GM21367 (cell line): ENCODE measurements around the gene COMMD9.

Experiments
- ATAC-seq: cut with Tn5 transposase; IDR thresholded peaks from one replicate; pipeline ENCODE4 v1.9.1; 2021; ENCODE audit not compliant: unreplicated experiment

Gene COMMD9

DNA sequence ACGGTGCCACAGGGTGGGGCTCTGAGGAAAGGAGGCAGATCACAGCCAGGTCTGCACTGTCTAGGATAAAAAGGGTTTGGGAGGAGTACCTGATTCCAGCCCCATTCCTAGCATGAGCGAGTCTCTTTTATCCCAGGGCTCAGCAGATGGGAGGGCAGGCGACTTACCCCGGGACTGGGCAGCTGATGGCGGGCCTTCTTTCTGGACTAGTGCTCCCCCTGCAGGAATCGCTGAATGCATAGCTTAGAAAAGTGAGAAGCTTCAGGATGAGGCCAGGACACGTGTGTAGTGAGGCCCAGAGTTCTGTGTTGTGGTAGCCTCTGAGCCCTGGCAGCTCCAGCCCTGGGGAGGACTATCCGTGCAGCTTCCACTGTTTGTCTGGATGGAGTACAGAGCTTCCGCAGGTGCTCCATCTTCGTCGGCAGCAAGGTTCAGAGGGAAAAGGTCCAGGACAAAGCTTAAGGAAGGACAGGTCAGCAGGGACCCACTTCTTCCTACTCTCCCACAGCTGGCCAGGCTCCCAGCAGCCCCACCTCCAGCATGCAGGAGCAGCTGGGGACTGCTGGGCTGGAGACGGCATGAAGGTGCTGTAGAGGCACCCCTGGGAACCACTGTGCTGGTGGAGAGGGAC lies 30.4 kb downstream of the COMMD9 start:
- no peak for ATAC-seq

GRCh38 chr11:36257351-36257750 lies 31.9 kb downstream of the COMMD9 start:
- ATAC-seq = no peak

- ATAC-seq = no peak
These were observed 34.5 kb downstream of the COMMD9 start for GRCh38 chr11:36254713-36255112.

DNA sequence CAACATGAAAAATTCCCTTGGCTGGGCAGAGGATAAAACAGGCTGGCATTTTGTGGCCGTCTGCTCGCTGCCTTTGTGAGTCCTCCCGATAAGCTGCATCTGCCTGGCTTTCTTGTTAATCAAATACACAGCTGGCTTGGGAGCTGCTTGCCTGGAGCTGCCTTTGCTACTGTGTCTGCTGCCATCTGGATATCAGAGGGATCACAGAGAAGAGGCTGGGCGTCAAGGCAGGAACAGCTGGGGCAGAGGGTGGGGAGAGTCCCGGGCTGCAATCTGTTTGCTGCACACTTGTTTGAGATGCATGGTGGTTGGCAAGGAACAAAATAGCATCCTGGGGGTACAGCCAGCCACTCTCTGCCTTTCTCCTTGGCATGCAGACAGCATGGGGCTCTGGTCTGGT lies 36.0 kb downstream of the COMMD9 start:
- no peak for ATAC-seq

DNA sequence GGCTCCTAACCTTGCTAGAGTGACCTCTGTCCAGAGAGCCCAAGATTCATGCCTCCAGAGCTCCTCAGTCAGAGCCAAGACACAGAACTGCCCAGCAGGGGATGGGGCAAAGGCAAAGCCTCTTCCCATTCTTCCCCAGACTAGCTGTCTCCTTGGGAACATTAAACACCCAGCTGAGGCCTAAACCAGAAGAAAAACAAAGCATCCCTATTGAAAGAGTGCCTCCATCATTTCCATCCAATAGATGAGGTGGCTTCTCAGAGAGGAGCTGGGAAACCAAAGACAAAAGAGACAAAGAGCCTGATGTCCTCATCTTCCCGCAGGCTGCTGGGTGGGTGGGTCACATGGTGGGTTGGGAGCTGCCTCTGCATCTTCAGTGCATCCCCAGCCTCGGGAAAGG lies 37.4 kb downstream of the COMMD9 start:
- ATAC-seq = no peak

DNA sequence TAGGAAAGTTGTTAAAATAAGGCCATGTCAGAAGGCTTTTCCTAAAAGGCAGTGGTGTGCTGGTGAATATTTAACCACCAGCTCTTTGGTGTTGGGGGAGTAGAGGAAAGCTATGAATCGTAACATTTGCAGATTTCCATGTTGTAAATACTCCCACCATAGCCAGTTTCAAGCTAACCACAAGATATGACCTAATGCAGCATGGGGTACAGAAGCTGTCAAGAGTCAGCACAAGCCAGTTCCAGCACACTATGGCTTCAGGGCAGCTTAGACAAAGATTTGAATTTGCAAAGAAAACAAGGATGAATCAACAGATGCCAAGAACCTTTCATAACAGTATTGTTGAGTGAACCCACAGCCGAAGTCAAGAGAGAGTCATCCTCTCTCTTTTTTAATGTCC lies 40.0 kb downstream of the COMMD9 start:
- no peak for ATAC-seq

GRCh38 chr11:36248436-36248835 lies 40.8 kb downstream of the COMMD9 start:
- no peak for ATAC-seq

- ATAC-seq = no peak
These were observed 41.7 kb downstream of the COMMD9 start for GRCh38 chr11:36247493-36247892.

DNA sequence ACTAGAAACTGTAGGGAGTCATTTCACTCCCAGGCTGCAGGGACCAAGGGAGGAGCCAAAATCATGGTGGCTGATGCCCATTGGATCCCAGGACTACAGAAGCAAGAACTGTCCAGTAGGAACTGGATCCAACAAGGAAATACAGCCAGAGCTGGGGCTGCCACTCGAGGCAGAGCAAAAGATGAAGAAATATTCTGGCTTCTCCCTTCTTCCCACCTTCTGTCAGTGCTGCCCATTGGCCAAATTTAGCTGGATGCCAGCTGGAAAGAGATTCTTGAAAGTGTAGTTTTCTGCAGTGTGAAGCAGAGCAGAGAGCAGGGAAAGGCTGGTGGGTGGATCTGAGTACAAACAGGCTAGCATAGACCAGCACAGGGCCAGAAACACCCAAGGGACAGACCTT lies 45.6 kb downstream of the COMMD9 start:
- no peak for ATAC-seq

DNA sequence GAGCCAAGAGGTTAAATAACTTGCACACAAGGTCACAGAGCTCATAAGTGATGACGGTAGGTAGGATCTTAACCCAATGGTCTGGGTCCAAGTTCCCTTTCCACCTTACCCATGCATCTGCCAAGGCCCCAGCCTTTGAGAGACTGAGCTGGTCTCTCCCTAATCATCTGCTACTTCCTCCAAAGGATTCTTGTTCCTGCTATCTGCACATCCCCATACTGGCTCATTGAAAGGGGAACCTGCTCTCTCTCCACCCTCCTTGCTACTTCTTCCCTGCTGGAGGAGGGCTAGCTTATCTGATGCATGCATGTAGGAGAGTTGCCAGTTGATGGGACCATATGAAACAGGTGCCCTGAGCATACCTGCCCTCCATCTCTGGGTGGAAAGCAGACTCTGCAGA lies 47.7 kb downstream of the COMMD9 start:
- no peak for ATAC-seq

- no peak for ATAC-seq
These were observed 48.4 kb downstream of the COMMD9 start for GRCh38 chr11:36240801-36241200.

DNA sequence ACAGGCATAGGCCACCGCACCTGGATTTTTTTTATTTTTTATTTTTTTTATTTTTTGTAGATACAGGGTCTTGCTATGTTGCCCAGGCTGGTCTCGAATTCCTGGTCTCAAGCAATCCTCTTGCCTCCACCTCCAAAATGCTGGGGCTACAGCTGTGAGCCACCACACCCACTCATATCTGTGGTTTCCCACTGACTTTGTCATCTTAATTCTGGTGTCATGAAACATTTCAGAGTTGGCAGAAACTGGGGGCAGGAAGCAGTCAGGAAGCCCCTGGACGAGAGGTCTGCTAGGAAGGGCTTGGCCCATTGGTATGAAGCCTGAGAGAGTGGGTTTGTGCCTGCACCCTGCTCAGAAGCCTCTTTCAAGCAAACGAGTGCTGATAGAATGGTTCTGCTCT lies 49.1 kb downstream of the COMMD9 start:
- no peak for ATAC-seq

DNA sequence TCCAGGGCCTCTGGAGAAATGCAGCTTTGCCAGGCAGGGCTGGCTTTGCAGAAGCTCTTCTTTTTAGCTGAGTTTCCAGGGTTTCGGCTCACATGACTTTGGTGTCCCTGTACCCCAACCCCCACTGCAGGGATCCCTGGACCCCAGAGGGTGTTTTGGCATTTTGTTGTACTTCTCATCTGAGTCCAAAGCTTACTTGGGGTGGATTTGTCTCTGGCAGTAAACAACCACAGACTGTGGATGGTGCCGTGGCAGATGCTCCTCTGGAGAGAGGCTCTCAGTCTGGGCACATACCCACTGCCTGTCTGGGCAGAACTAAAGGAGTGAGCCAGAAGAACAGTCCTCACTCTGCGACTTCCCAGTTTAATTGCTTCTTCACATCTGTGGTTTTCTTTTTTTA lies 49.6 kb downstream of the COMMD9 start:
- no peak for ATAC-seq

GRCh38 chr11:36238881-36239280 lies 50.3 kb downstream of the COMMD9 start:
- ATAC-seq = no peak

DNA sequence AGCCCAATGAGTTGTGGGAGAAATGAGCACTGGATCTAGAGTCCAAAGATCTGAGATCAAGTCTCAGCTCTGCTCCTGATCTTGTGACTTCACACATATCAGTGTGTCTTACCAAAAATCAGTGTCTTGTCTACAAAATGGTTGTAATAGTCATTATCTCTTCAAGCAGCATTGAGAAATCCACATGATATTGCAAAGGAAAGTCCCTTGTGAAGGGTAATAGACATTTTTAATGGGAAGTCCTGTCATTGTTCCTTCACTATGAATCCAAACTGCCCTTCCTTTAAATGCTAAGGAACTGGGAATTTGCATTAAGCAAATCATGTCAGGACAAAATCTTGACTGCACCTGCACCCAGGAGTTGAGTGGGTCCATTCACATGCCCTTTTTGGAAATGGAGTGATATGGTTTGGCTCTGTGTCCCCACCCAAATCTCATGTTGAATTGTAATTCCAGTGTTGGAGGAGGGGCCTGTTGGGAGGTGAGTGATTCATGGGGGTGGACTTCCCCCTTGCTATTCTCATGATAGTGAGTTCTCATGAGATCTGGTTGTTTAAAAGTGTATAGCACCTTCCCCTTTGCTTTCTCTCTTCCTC lies 51.1 kb downstream of the COMMD9 start:
- ATAC-seq = no peak

DNA sequence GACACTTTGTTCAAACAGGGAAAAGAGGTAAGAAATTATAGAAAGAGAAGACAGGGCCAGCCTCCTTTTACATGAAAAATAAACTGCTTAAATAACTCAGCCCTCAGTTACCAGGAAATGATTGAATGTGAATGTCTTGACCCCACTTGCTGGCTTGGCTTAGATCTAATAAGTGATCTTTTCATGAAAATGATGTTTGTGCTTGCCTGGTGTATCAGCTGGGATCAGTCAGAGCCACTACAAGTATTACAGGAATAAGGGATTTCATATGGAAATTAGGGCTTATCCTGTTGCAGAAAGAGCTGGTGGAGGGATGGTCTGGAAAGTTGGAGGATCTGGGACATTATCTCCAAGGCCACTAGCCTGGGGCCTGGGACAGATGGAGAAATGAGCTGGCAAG lies 51.8 kb downstream of the COMMD9 start:
- no peak for ATAC-seq

DNA sequence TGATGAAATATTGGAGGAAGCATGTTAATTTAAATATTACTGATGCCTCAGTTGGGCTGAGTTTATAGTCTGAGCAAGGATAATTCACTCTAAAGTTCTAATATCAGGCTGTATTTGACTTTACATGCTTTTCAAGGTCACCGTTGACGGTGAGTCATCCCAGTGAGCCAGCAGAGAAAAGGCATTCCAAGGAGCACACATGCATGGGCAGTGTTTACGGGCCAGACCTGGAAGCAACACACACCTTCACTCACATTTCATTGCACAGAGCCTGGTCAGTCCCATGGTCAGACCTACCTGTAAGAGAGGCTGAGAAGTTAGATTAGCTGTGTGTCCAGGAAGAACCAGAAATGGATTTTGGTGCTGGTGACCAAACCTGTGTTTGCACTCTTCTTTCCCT lies 53.5 kb downstream of the COMMD9 start:
- no peak for ATAC-seq

- no peak for ATAC-seq
These were observed 54.4 kb downstream of the COMMD9 start for GRCh38 chr11:36234825-36235224.

DNA sequence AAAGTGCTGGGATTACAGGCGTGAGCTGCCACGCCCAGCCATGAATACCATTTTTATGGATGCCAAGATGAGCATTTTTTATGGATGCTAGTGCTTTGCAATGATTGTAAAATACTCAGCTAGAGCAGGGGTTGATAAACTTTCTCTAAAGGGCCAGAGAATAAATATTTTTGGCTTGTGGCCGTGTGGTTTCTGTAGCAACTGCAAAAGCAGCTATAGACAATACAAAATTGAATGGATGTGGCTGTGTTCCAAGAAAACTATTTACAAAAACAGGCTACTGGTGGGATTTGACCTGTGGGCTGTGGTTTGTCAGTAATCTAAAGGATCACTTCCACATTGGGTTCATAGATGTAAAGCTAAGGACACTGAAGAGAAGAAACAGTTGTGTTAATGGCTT lies 56.0 kb downstream of the COMMD9 start:
- no peak for ATAC-seq

DNA sequence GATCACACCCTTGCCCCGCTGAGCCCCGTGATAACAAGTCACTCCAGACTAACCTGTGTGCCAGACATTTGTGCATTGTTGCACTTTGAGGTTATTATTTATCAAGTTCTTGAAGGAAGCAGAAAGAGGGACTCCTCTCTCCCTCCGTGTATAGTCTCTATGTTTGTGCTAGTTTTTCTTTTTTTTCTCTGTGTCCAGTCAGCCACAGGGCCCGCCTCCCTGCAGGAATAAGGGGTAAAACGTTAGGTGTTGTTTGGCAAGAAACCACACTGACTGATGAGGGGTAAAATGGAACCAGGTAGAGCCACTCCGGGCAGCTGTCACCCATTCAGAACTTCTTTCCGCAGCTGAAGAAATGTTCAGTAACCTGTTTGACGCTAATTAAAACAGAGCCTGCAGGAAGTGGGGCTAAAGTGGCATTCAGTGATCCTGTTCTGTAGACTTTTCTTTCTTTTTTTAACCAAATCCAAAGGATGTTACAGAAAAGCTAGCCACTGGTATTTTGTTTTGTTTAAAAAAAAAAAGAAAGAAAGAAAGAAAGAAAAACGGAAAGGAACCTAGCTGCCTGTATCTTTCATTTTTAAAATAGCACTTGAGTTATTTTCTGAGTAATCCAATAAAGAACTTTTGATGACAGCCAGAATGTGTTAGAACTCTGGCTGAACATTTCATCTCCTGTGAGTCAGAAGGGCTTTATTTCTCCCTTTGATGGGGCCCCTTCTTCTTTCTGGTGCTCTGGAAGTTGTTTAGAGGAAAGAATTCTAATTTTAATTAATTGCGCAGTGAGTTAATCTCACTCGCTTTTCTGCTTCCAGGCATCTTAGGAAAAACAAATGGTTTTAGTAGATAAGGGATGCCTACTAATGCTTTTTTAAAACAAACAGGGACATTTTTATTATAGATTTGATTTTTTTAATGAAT lies 58.2 kb downstream of the COMMD9 start:
- ATAC-seq = no peak

DNA sequence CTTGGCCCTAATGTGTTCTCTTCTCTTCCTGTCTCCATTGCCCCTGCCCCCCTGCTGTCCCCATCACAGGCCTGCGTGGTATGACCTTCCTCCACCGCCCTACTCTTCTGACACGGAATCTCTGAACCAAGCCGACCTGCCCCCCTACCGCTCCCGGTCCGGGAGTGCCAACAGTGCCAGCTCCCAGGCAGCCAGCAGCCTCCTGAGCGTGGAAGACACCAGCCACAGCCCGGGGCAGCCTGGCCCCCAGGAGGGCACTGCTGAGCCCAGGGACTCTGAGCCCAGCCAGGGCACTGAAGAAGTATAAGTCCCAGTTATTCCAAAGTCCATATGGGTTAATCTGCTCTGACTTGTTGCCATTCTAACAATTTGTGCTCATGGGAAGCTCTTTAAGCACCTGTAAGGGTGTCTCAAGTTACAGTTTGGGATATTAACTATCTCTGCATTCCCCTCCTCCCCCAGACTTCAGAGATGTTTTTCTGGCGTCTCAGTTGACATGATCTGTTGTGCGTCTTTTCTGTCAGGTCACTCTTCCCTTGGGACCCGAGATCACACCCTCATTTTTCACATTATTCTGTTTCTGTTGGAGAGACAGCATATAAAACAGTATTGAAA lies 60.0 kb downstream of the COMMD9 start:
- ATAC-seq = no peak

- ATAC-seq = no peak
These were observed 60.5 kb downstream of the COMMD9 start for GRCh38 chr11:36228689-36229088.
